Pancreas (tissue), 10 donors: ENCODE results near the gene ATRAID. TPM values are rescaled to one million over a fixed set of nuclear protein-coding genes. Genes with fewer than 3 reads are reported as not detected.

Experiments used
- ATAC-seq, 4 donors: fragments of 200-7000 bp; cut with Tn5 transposase; one replicate each; pipeline versions ENCODE4 v1.8.0 to v1.9.1; 2020; ENCODE audit warnings: mild to moderate bottlenecking in 4 of 4, moderate library complexity in 4 of 4
- DNase-seq, 6 donors: peaks; one replicate each; pipeline ENCODE4 v3.0.0-alpha.2; 2020
- FAIRE-seq: peaks from 2 replicates; lab custom pipeline; 2012; peaks lifted over from hg19 to GRCh38; lab: Jason Lieb, UNC
- H3K27ac ChIP-seq, 4 donors: fragments of 200-600 bp; sonication (generic); 1 replicate in 3 of 4; 2 replicates in 1 of 4; pipeline versions ENCODE4 v1.5.0 to v1.8.0; 2020
- H3K27me3 ChIP-seq, 4 donors: fragments of 200-600 bp; one replicate each; pipeline ENCODE4 v1.8.0; 2021
- H3K36me3 ChIP-seq, 3 donors: fragments of 200-600 bp; sonication (generic) in 1 of 3; one replicate each; pipeline versions ENCODE4 v1.5.0 to v1.8.0; 2020 to 2021
- H3K4me1 ChIP-seq, 3 donors: fragments of 200-600 bp; one replicate each; pipeline ENCODE4 v1.8.0; 2021
- H3K4me3 ChIP-seq, 4 donors: fragments of 200-600 bp; sonication (generic) in 2 of 4; one replicate each; pipeline versions ENCODE4 v1.5.0 to v1.8.0; 2020 to 2021
- H3K9me3 ChIP-seq, 4 donors: fragments of 200-600 bp; one replicate each; pipeline ENCODE4 v1.8.0; 2021
- WGBS, 2 donors: extraction: QIAGEN DNeasy Blood & Tissue Kit; methylation state at CpG; one replicate each; pipeline ENCODE4 v1.1.7; 2013; 5-methylcytosine and 5-hydroxymethylcytosine counted together
- intact Hi-C, 3 donors: fragments of 100-400 bp; cut with DNase I; formaldehyde crosslinking; loops; one replicate each; pipeline versions ENCODE4 v1.11.1 to v1.14.2; 2022
- polyA plus RNA-seq, 2 donors: library from polyadenylated mRNA; stranded (reverse); fragments of 200-250 nt; gene quantifications; one replicate each; pipeline ENCODE4 v1.2.3, GENCODE V29; 2013
- total RNA-seq, 6 donors: library from RNA; stranded (reverse); fragmentation: NEBNext Ultra II Directional in 4 of 6; extraction: Animal tissue kit (Norgen Biotek cat#: 25700) in 4 of 6; gene quantifications; one replicate each; pipeline versions ENCODE4 v1.2.1 to v1.2.4, GENCODE V29; 2021 to 2023
- TF ChIP-seq, protein P1 (sequence below), 4 donors: fragments of 200-600 bp; sonication (generic) in 3 of 4; IDR thresholded peaks; one replicate each; pipeline versions ENCODE4 v1.5.0 to v1.8.0; 2021; ENCODE audit warnings: antibody characterized with exemption in 4 of 4
- donor health status: healthy with polysubstance abuse.
- donor health status: DM: no; HTN: no; CAD: no; lungs with moderate emphysema.
- donor health status: DM: no; HTN: no; CAD: no.
- donor health status: control.
- donor health status: control.
- donor health status: Bipolar disorder and iron deficiency.
- donor health status: DM: yes; HTN: yes; CAD: no.
- donor health status: DM: no; HTN: no; CAD: no.
- donor health status: DM: no; HTN: no; CAD: no.
- donor health status: DM: yes; HTN: yes; CAD: no.

ATRAID gene
- total and polyA plus RNA-seq, 8 donors = 38.9 to 106 (median 52.6) TPM

DNA sequence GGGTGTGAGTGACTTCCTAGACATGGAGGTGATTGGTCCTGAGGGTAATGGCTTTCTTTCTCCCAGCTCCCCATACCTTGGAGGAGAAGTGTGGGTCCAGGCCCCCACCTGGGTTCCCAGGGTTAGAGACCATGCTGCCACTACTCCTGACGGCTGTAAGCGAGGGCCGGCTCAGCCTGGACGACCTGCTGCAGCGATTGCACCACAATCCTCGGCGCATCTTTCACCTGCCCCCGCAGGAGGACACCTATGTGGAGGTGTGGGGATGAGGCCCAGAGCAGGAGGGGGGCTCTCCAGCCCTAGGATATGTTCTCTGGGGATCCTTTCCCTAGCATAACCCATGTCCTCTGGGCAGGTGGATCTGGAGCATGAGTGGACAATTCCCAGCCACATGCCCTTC lies 27.1 kb downstream of the ATRAID start:
- FAIRE-seq = no peak
- 92 to 94% methylated on average over 8 of the region's 8 CpGs for WGBS, 2 donors
- intact Hi-C loops = no loop called here

DNA sequence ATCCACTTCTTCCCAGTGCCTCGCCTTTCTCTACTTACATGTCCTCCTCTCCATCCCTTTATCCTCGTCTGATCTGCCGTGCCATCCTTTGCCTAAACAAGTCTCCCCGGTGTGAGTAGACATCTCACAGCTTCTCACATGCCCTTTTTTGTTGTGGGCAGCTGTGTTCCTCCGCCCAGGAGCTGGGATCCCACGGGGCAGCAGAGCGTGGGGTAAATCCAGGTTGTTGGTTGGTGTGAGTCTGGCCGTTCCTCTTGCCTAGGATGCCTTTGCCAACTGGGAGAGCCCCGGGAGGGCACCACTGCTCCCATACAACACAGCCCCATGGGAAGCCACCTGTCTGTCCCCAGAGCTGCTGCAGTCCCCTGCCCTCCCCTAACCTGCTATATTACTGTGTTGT lies 28.6 kb downstream of the ATRAID start:
- ATAC-seq = no peak
- H3K36me3 ChIP-seq = peaks cover 4 to 73% (median 38%) of the 10 kb centered on the region in 3 donors
- 90 to 96% methylated on average over 9 of the region's 9 CpGs for WGBS, 2 donors

More for the DNA sequence above, 27.1 kb downstream of the ATRAID start:
- Histone ChIP-seq H3K27ac (no peak overlapping the region), H3K9me3 (no peaks in the 10 kb centered on the region), H3K4me1 (no peaks in the 10 kb centered on the region), H3K4me3 (no peak overlapping the region), H3K27me3 (no peaks in the 10 kb centered on the region), H3K36me3 (peaks cover 8 to 87% (median 45%) of the 10 kb centered on the region in 3 donors)
- ATAC-seq = no peak
- TF ChIP-seq, protein P1, sequence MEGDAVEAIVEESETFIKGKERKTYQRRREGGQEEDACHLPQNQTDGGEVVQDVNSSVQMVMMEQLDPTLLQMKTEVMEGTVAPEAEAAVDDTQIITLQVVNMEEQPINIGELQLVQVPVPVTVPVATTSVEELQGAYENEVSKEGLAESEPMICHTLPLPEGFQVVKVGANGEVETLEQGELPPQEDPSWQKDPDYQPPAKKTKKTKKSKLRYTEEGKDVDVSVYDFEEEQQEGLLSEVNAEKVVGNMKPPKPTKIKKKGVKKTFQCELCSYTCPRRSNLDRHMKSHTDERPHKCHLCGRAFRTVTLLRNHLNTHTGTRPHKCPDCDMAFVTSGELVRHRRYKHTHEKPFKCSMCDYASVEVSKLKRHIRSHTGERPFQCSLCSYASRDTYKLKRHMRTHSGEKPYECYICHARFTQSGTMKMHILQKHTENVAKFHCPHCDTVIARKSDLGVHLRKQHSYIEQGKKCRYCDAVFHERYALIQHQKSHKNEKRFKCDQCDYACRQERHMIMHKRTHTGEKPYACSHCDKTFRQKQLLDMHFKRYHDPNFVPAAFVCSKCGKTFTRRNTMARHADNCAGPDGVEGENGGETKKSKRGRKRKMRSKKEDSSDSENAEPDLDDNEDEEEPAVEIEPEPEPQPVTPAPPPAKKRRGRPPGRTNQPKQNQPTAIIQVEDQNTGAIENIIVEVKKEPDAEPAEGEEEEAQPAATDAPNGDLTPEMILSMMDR (IDR thresholded peaks at IDR 0.05) = no peak
- peak in 1 of 6 donors; percentile 32 for DNase-seq

DNA sequence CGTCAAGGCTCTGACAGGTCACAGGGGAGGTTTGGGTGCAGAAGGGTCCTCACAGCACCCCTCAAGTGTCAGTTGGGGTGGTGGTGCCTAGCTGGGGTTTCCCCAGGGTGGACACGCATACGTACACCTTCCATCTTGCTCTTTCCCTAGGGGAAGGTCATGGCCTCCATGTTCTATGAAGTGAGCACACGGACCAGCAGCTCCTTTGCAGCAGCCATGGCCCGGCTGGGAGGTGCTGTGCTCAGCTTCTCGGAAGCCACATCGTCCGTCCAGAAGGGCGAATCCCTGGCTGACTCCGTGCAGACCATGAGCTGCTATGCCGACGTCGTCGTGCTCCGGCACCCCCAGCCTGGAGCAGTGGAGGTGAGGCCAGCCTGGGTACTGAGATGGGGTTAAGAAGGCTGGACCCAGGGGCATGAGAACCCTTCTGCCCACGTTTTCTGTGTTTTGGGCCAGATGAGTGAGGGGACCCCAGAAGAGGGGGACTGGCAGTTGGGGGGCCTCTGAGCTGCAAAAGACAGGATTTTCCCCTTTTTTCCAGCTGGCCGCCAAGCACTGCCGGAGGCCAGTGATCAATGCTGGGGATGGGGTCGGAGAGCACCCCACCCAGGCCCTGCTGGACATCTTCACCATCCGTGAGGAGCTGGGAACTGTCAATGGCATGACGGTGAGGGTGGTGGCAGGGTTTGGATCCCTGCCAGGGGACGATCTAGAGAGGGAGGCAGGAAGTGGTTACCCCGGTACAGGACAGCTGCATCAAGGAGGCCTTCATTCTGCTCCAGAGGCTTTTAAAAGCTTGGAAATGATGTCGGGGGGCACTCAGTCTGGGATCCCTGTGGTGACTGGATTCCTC lies 30.1 kb downstream of the ATRAID start:
- Histone ChIP-seq H3K27ac (no peak overlapping the region), H3K4me1 (no peaks in the 10 kb centered on the region), H3K4me3 (no peak overlapping the region), H3K9me3 (no peaks in the 10 kb centered on the region), H3K36me3 (peaks cover 4 to 60% (median 32%) of the 10 kb centered on the region in 3 donors), H3K27me3 (no peaks in the 10 kb centered on the region)
- DNase-seq (peak in 1 of 6 donors; percentile 63), ATAC-seq (no peak), FAIRE-seq (no peak)
- 89 to 91% methylated on average over 24 of the region's 24 CpGs for WGBS, 2 donors
- intact Hi-C loops = no loop called here
- TF ChIP-seq, protein P1 (IDR thresholded peaks at IDR 0.05) = no peak

More for the DNA sequence above, 28.6 kb downstream of the ATRAID start:
- H3K4me1 ChIP-seq = no peaks in the 10 kb centered on the region
- FAIRE-seq (no peak), DNase-seq (peak in 1 of 6 donors; percentile 18)
- TF ChIP-seq, protein P1 (IDR thresholded peaks at IDR 0.05) = no peak
- intact Hi-C loops = no loop called here
- no peak overlapping the region for H3K4me3 ChIP-seq
- no peak overlapping the region for H3K27ac ChIP-seq
- no peaks in the 10 kb centered on the region for H3K27me3 ChIP-seq
- H3K9me3 ChIP-seq = no peaks in the 10 kb centered on the region

DNA sequence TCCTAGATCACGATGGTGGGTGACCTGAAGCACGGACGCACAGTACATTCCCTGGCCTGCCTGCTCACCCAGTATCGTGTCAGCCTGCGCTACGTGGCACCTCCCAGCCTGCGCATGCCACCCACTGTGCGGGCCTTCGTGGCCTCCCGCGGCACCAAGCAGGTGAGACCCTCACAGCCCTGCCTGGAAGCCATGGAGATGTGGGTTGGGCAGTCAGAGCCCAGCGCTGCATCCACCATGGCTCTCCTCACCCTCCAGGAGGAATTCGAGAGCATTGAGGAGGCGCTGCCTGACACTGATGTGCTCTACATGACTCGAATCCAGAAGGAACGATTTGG lies 30.7 kb downstream of the ATRAID start:
- Histone ChIP-seq H3K36me3 (peaks cover 2 to 54% (median 27%) of the 10 kb centered on the region in 3 donors), H3K4me1 (no peaks in the 10 kb centered on the region), H3K27ac (no peak overlapping the region), H3K9me3 (no peaks in the 10 kb centered on the region), H3K27me3 (no peaks in the 10 kb centered on the region), H3K4me3 (no peak overlapping the region)
- peak in 1 of 6 donors; percentile 58 for DNase-seq
- no peak for FAIRE-seq
- intact Hi-C loops = no loop called here
- TF ChIP-seq, protein P1 (IDR thresholded peaks at IDR 0.05) = no peak
- 97% methylated on average over 16 of the region's 16 CpGs for WGBS, 2 donors
- ATAC-seq = no peak
